Sigmoid colon (tissue), 4 donors: Measurements from ENCODE around the gene RAB1B.
A peak's percentile ranks its signal among the peaks of the same experiment; 100 is the strongest.

Experiments used
- POLR2AphosphoS5 ChIP-seq, 4 donors: sonication (generic); formaldehyde crosslinking; IDR thresholded peaks; one replicate each; pipeline ENCODE4 v1.6.1; 2017; ENCODE audit warnings: antibody characterized with exemption in 4 of 4
- TF ChIP-seq, protein P1 (sequence below), 4 experiments: fragments of 450-650 bp in 3 of 4; fragments of 200-600 bp in 1 of 4; IDR thresholded peaks; one replicate each; pipeline ENCODE4 v1.5.1; 2016 to 2019; ENCODE audit warnings: antibody characterized with exemption in 4 of 4, mild to moderate bottlenecking in 3 of 4, moderate library complexity in 2 of 4

DNA sequence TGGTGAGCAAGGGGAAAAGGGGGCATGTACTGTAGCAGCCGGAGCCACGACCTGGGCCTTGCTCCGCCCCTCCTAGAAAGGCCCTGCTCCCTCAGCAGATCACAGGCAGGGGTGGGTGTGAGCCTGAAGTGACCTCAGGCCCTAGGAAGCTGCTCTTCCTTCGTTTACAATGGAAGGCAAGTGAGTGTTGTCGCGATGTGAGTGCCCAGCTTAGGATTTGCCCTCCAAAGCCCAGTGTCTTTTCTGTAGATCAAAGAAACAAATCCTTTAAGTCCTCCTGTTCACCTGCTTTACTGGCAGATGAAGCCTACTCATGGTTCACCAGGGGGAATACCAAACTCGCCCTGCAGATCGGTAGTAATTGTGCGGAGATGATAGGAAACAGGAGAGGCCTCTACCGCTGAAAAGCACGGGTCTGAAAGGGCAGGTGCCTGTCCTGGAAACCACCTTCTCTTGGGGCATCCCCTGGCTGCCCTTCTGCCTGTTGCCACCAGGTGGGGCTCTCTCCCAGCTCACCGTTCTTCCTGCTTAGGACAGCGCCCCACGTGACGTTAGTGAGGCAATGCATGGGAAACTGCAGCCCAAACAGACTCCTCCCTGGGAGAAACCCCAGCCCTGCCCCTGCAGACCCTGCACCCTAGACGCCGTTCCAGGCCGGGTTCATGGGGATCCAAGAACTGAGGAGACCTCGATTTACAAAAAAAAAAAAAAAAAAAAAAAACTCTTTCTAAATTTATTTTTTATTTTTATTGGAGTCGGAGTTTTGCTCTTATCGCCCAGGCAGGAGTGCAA, 45.9 kb upstream of the RAB1B start:
- peak in 1 of 4 donors; percentile 56 for TF ChIP-seq POLR2AphosphoS5 (IDR thresholded peaks at IDR 0.05)
- TF ChIP-seq, protein P1, sequence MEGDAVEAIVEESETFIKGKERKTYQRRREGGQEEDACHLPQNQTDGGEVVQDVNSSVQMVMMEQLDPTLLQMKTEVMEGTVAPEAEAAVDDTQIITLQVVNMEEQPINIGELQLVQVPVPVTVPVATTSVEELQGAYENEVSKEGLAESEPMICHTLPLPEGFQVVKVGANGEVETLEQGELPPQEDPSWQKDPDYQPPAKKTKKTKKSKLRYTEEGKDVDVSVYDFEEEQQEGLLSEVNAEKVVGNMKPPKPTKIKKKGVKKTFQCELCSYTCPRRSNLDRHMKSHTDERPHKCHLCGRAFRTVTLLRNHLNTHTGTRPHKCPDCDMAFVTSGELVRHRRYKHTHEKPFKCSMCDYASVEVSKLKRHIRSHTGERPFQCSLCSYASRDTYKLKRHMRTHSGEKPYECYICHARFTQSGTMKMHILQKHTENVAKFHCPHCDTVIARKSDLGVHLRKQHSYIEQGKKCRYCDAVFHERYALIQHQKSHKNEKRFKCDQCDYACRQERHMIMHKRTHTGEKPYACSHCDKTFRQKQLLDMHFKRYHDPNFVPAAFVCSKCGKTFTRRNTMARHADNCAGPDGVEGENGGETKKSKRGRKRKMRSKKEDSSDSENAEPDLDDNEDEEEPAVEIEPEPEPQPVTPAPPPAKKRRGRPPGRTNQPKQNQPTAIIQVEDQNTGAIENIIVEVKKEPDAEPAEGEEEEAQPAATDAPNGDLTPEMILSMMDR (IDR thresholded peaks at IDR 0.05), result peak; percentile 98 to 99 (median 99)
